GM11168 (cell line): Measurements from ENCODE around the gene CEP112.
"Not testable (repeated sequence)": the region's sequence is repeated elsewhere in the genome, so short reads cannot be mapped to it uniquely, and the experiment has no call there.

Source experiments
- in situ Hi-C: fragments of 300-500 bp; cut with MboI; formaldehyde crosslinking; loops from one replicate; pipeline ENCODE4 v1.12.0; 2022; ENCODE audit warnings: low sequenced_read_pairs; ENCODE audit not compliant: unreplicated experiment

Gene CEP112

GRCh38 chr17:65712383-65713267 is 479.3 kb downstream of the CEP112 start:
- in situ Hi-C loops: no loop called here

DNA sequence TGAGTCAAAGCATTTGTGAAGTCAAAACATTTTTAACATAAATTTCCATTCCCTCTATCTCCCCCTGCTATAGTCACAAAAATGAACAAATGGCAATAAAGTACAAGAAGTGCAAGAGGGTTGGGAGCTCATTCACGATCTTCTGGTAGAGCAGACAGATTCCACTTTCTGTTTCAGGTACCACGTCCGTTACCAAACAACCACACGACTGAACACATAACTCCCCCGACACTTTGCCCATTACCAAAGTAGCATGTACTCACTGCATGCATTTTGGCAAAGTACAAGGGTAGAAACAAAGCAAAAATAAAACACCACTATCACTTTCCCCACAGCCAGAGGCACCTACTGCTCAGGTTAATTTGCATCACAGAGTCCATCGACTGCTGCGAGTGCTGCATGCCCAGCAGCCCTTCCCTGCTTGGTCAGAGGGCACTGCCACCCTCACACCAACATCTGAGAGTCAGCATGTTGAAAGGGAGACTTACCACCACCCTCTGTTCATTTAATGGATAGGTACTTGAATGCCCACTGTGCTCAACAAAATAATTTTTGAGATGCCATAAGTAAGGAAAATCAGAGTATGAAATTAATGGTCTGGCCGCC is 480.2 kb downstream of the CEP112 start:
- in situ Hi-C loops: no loop called here

DNA sequence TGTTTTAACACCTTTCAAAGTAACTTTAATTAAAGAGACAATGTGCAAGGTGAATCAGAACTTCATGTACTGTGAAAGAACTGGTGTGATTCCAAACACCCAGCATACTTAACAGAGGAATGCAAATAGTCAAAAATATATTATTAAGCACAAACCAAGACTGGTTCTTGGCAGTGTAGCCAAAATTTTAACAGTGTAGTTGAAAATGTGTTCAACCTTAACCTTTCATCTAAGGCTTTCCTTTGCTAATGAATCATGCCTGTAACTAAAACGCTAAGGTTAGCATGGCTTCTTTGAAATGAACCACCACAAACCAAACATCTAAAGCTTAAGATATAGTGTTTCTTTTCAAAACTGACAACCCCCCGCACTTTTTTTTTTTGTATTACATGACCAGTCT is 484.2 kb downstream of the CEP112 start:
- in situ Hi-C loops: no loop called here

GRCh38 chr17:65704731-65705130 is 487.2 kb downstream of the CEP112 start:
- in situ Hi-C loops: no loop called here

DNA sequence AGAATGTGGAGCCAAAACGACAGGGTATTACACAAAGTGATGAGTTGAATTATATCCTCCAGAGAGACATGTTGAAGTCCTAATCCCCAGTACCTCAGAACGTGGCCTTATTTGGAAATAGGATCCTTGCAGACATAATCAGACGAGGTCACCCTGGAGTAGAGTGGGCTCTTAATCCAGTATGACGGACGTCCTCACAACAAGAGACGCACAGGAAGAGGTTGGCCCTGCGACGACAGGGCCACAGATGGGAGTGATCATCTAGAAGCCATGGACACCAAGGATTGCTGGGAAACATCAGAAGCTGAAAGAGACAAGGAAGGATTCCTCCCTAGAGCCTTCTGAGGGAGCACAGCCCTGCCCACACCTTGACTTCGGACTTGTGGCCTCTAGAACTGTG is 488.0 kb downstream of the CEP112 start:
- in situ Hi-C loops: no loop called here

DNA sequence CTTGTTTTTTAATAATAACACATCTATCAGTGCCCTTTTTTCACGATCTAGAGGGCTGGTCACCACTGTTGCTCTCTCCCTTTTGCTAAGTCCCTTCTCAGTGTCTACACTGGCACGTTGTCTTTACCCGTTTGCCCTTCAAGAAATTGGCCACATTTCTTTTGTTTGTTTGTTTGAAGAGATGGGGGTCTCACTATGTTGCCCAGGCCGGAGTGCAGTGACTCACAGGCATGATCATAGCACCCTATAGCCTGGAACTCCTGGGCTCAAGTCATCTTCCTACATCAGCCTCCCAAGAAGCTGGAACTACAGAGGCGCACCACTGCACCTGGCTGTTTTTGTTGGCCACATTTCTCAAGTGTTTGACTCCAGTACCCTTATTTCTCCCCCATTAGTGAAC is 492.5 kb downstream of the CEP112 start:
- in situ Hi-C loops: no loop called here

- in situ Hi-C loops: no loop called here
These were observed 493.4 kb downstream of the CEP112 start for GRCh38 chr17:65698381-65699061.

DNA sequence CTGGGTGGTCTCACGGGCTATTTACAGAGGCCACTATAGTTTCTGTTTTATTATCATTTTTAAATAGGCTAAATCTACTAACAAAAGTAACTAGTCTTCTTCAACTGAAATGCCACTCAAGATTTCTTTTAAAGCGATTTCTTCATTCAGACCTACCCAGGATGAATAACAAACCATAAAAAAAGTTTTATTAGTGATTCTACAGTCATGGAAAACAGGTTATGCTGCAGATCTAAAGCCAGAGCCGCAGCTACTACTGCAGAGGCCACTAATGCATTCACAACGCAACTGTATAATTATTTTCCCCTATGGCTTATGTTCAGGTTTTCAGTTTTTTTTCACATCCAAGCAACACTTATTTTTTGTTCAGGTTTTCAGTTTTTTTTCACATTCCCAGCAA is 494.3 kb downstream of the CEP112 start:
- in situ Hi-C loops: no loop called here

- in situ Hi-C loops: no loop called here
These were observed 495.1 kb downstream of the CEP112 start for GRCh38 chr17:65696739-65697394.

DNA sequence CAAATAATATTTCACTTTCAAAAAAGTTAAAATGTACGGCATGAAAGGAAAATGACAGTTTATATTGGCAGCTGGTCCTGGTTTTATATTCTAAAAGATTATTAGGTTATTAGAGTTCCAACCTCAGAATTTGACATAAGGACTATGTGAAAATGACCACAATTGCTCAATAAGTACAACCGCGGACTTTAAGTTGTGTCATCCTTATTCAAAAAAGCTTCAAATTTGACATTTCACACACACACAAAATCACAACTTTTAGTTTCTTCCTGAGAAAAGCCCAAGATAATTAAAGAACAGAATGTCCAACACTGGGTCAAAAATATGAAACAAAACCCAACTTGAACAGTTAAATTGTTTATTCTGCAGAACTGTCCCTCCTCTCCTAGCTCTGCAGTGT is 497.3 kb downstream of the CEP112 start:
- in situ Hi-C loops: no loop called here

DNA sequence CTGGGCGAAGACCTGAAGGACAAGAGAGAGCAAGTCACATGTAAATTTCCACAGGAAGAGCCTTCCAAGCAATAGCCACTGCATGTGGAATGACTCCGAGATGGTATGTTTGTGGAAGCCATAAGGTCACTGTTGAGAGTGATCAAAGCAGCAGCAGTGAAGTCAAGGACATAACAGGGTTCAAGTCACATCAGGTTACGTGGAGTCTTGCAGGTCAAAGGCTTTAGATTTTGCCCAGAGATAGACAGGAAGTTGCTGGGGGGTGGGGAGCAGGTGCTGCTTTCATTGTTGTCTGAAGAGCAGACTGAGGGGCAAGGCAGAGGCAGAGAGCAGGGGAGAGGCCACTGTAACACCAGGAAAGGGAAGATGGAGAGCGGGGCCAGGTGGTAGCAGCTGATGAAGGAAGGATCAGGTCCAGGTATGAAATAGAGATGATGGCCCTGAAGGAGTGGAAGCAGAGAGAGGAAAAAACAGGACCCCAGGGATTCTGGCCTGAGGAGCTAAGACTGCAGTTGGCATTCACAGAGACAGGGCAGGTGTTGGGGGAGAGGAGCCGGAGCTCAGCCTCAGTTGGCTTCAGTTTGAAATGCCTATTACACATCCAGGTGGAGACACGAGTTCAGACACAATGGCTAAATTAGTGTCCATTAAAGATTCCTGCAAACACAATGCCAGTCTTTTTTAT is 501.2 kb downstream of the CEP112 start:
- in situ Hi-C loops: no loop called here

DNA sequence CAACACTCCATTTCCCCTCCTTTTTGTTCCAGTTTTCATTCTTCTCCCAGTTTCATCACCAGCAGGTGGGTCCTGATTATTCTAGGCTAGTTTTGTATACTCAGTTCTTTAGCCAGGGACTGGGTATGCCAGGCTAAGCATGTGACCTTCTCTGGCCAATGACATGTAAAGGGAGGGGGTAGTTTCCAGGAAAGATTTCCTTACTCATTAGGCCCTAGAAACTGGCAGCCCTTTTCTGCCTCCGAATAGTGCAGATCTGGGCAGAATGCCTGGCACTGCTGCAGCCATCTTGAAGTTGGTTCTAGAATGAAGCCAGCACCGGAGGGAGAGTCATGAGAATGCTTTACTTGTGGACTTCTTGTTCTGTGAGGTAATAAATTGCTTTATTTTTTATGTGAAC is 503.6 kb downstream of the CEP112 start:
- in situ Hi-C loops: no loop called here

DNA sequence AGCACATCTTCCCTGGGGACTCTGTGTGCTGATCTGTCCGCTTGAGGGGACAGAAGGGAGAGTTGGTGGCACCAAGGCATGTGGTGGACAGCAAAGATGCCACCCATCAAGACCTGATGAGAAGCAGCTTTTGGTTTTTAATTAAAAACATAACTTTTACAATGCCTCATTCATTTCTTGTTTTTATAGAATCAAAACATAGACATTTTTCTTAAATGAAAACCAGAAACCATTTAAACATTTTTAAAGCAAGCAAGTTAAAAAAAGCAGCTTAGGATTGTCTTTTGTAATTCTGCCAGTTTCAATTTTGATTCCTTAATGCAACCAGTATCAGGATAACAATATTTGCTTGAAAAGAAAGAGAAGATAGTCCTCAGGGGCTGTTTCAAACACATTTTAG is 506.8 kb downstream of the CEP112 start:
- in situ Hi-C loops: no loop called here

DNA sequence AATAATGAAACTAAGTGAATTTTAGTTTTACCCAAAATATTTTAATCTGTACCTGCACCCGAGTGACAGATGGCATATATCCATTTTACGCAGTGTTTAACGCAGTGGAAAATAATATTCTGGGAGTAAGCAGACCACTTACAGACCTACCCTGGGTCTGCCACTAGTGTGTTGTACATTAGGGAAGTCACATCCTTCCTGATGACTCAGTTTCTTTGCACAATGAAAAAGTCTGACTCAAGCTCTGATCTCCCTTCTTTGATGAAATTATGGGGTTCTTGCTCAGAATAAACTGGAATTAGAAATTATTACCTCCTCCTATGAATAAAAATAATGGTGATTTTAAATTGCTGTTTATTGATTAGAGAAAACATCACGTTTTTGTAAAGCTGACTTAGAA is 507.3 kb downstream of the CEP112 start:
- in situ Hi-C loops: no loop called here

GRCh38 chr17:65683428-65683827 is 508.5 kb downstream of the CEP112 start:
- in situ Hi-C loops: no loop called here

DNA sequence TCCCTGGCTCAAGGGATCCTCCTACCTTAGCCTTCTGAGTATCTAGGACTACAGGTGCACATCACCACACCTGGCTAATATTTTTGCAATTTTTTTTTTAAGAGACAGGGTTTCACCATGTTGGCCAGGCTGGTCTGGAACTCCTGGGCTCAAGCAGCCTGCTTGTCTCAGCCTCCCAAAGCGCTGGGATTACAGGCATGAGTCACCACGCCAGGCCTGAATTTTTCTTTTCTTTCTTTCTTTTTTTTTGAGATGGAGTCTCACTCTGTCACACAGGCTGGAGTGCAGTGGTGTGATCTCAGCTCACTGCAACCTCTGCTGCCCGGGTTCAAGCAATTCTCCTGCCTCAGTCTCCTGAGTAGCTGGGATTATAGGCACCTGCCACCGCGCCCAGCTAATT is 510.2 kb downstream of the CEP112 start:
- in situ Hi-C loops: not testable (repeated sequence)

DNA sequence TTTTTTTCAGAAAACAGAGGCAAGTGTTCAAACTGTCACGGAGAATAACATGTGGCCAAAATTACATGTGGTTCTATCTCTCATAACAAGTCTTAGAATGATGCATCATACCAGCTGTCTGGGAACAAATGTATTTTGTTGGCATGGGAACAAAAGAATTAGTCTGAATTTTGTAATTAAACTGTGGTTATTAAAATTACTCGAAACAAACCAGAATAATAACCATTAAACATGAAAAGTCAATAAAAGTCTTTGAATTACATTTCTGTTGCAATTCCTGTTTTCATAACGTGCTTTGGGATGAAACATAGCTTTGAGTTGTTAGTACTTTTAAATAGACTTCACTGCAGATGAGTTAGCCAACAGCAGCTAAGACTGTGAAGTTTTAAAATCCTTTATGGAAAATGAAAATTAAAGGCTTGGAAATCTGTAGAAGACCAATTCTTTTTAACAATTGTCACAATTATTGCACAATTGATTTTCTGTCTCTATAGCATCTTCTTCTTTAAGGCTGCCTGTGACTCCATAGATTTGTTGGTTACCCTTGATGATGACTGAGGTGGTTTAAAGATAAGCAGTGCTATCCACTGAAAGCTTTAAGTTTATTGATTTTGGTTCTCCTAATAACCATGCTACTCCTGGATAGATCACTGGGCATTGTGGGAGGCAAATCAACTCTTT is 512.6 kb downstream of the CEP112 start:
- in situ Hi-C loops: no loop called here

GRCh38 chr17:65678546-65678945 is 513.4 kb downstream of the CEP112 start:
- in situ Hi-C loops: no loop called here

- in situ Hi-C loops: no loop called here
These were observed 514.0 kb downstream of the CEP112 start for GRCh38 chr17:65677932-65678331.
